ENCODE results near the gene GAGE12J.
A peak's percentile ranks its signal among the peaks of the same experiment; 100 is the strongest.
"Not testable (repeated sequence)": the region's sequence is repeated elsewhere in the genome, so short reads cannot be mapped to it uniquely, and the experiment has no call there.

GAGE12J gene

GRCh38 chrX:49331841-49332240 lies 10.0 kb downstream of the GAGE12J start:
- not testable (repeated sequence) for H3K4me1 Mint-ChIP-seq; H3K4me3 Mint-ChIP-seq; H3K36me3 Mint-ChIP-seq (ENCODE audit: low read depth); H3K27ac Mint-ChIP-seq; DNase-seq; H3K27me3 Mint-ChIP-seq (ENCODE audit: low read depth, poor library complexity); H3K9me3 Mint-ChIP-seq

- DNase-seq: peak; percentile 26
Observed at GRCh38 chrX:49341449-49341848, 19.6 kb downstream of the GAGE12J start.

GRCh38 chrX:49344496-49345175 lies 22.8 kb downstream of the GAGE12J start:
- DNase-seq: not testable (repeated sequence)

More at GRCh38 chrX:49341449-49341848, 19.6 kb downstream of the GAGE12J start:
- not testable (repeated sequence) for H3K9me3 Mint-ChIP-seq; H3K36me3 Mint-ChIP-seq (ENCODE audit: low read depth); H3K4me1 Mint-ChIP-seq; H3K27ac Mint-ChIP-seq; H3K27me3 Mint-ChIP-seq (ENCODE audit: low read depth, poor library complexity); H3K4me3 Mint-ChIP-seq

GRCh38 chrX:49345402-49345801 lies 23.6 kb downstream of the GAGE12J start:
- not testable (repeated sequence) for H3K4me3 Mint-ChIP-seq; H3K9me3 Mint-ChIP-seq; H3K36me3 Mint-ChIP-seq (ENCODE audit: low read depth); H3K27me3 Mint-ChIP-seq (ENCODE audit: low read depth, poor library complexity); H3K4me1 Mint-ChIP-seq; DNase-seq; H3K27ac Mint-ChIP-seq

More at GRCh38 chrX:49344496-49345175, 22.8 kb downstream of the GAGE12J start:
- not testable (repeated sequence) for H3K27me3 Mint-ChIP-seq (ENCODE audit: low read depth, poor library complexity); H3K27ac Mint-ChIP-seq; H3K4me1 Mint-ChIP-seq; H3K36me3 Mint-ChIP-seq (ENCODE audit: low read depth); H3K9me3 Mint-ChIP-seq; H3K4me3 Mint-ChIP-seq

GRCh38 chrX:49346150-49346549 lies 24.3 kb downstream of the GAGE12J start:
- H3K4me3 Mint-ChIP-seq; H3K27ac Mint-ChIP-seq; H3K9me3 Mint-ChIP-seq; H3K4me1 Mint-ChIP-seq; DNase-seq; H3K27me3 Mint-ChIP-seq (ENCODE audit: low read depth, poor library complexity); H3K36me3 Mint-ChIP-seq (ENCODE audit: low read depth): not testable (repeated sequence)

All from nephron progenitor cell (in vitro differentiated cells).